ENCODE measurements around the gene ANKRD11. TPM values are rescaled to one million over a fixed set of nuclear protein-coding genes. Genes with fewer than 3 reads are reported as not detected.

Gene ANKRD11
- total and polyA plus RNA-seq, 8 donors: 90.7 to 123 (median 98.4) TPM

GRCh38 chr16:89337965-89338364, 152.4 kb downstream of the ANKRD11 start:
- Histone ChIP-seq H3K4me1 (peaks cover 13 to 41% of the 10 kb centered on the region in 2 donors), H3K36me3 (peaks cover 0 to 3% of the 10 kb centered on the region in 2 donors), H3K27ac (no peak overlapping the region), H3K4me3 (no peak overlapping the region), H3K9me3 (no peaks in the 10 kb centered on the region), H3K27me3 (no peaks in the 10 kb centered on the region)
- no peak for TF ChIP-seq CTCF (IDR thresholded peaks at IDR 0.05)
- DNase-seq: peak in 1 of 4 donors; percentile 76
- intact Hi-C loops (cut with DNase I): loop anchor here in 1 of 2 donors (10.0 kb wide), 1 partner anchor 217 kb away; no protein-coding TSS in a partner anchor
- ATAC-seq: no peak

DNA sequence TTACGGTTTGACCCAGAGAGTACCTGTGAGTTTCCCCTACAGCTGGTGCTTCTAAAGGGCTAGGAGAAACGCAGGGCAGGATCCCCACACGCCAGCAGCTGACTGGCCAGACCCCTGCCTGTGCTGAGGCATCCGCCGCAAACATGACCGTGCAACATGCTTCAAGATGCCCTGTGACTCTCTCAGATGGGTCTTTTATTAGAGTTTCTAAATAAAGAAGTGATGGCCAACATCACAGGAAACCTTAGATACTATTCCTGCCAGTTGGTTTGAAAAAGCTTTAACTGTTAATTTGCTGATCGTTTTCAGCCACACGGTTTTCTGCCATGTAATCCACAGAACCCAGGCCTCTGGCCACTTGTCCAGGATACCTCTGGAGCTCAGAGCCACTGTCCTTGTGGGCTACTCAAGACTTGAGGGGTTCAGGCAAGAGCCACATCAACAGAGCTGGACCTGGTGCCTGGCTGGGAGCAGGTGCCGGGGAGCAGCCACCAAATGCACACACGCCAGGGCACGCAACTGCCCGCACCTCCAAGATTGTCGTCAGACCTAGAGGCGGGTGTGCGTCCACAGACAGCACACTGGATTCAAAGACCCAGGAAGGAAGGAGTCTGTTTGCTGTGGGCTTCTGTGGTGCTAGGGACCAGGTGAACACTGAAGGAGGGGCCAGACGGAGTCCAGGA, 154.4 kb downstream of the ANKRD11 start:
- Histone ChIP-seq H3K4me1 (peaks cover 13 to 57% of the 10 kb centered on the region in 2 donors), H3K27ac (peak overlapping the region in 1 of 2 donors; percentile 71), H3K9me3 (no peaks in the 10 kb centered on the region), H3K36me3 (peaks cover 0 to 3% of the 10 kb centered on the region in 2 donors), H3K4me3 (no peak overlapping the region), H3K27me3 (no peaks in the 10 kb centered on the region)
- intact Hi-C loops (cut with DNase I): loop anchor here in 1 of 2 donors (10.0 kb wide), 1 partner anchor 219 kb away; no protein-coding TSS in a partner anchor
- ATAC-seq (no peak), DNase-seq (peak in 2 of 4 donors; percentile 1 to 30)
- TF ChIP-seq CTCF (IDR thresholded peaks at IDR 0.05): no peak

GRCh38 chr16:89334988-89335802, 155.2 kb downstream of the ANKRD11 start:
- H3K27ac ChIP-seq: peak overlapping the region; percentile 1 to 71
- H3K4me1 ChIP-seq: peaks cover 13 to 64% of the 10 kb centered on the region in 2 donors
- peaks cover 0 to 3% of the 10 kb centered on the region in 2 donors for H3K36me3 ChIP-seq
- DNase-seq: peak in 2 of 4 donors; percentile 32 to 51
- no peak overlapping the region for H3K4me3 ChIP-seq
- ATAC-seq: no peak
- TF ChIP-seq CTCF (IDR thresholded peaks at IDR 0.05): no peak
- intact Hi-C loops (cut with DNase I): loop anchor here in 1 of 2 donors (10.0 kb wide), 1 partner anchor 220 kb away; no protein-coding TSS in a partner anchor
- H3K9me3 ChIP-seq: no peaks in the 10 kb centered on the region
- H3K27me3 ChIP-seq: no peaks in the 10 kb centered on the region

DNA sequence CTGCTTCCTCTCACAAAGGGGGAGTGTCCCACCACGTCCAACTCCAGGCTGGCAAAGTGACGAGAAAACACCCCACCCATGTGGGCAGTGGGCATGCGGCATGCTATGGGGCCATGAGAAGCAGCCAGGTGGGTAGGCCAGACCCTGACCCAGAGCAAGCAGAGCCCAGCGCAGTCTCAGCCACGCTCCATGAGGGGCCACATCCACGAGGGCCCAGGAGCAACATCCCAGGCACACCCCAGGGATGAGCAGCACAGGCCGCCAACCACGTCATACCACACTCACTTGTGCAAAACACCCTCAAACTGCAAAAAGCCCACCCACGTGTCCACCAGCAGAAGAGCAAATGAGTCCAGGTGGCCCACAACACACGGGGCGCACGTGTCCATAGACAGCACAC, 155.9 kb downstream of the ANKRD11 start:
- intact Hi-C loops (cut with DNase I): loop anchor here in 1 of 2 donors (10.0 kb wide), 1 partner anchor 220 kb away; no protein-coding TSS in a partner anchor

More for the DNA sequence above, 155.9 kb downstream of the ANKRD11 start:
- peak in 2 of 4 donors; percentile 19 to 47 for DNase-seq
- Histone ChIP-seq H3K27ac (peak overlapping the region in 1 of 2 donors; percentile 71), H3K9me3 (no peaks in the 10 kb centered on the region), H3K4me1 (peaks cover 13 to 71% of the 10 kb centered on the region in 2 donors), H3K36me3 (no peaks in the 10 kb centered on the region), H3K4me3 (no peak overlapping the region), H3K27me3 (no peaks in the 10 kb centered on the region)
- no peak for TF ChIP-seq CTCF (IDR thresholded peaks at IDR 0.05)
- ATAC-seq: no peak

All from left lung (tissue), 10 donors.